IPS-20b (cell line): ENCODE measurements around the gene TCP11L2.

Experiments used
- H3K27ac ChIP-seq: one replicate; pipeline ENCODE4 v1.5.1; 2013; ENCODE audit warnings: low read length
- H3K27me3 ChIP-seq: 2 replicates; pipeline ENCODE4 v1.6.1; 2013; ENCODE audit warnings: mild to moderate bottlenecking, low read length, inconsistent platforms; ENCODE audit not compliant: insufficient read depth
- H3K36me3 ChIP-seq: 2 replicates; pipeline ENCODE4 v1.6.1; 2013; ENCODE audit warnings: low read depth, mild to moderate bottlenecking, inconsistent platforms, low read length, moderate library complexity; ENCODE audit not compliant: insufficient read depth
- H3K4me1 ChIP-seq: 2 replicates; pipeline ENCODE4 v1.6.1; 2013; ENCODE audit warnings: mild to moderate bottlenecking, control low read depth, inconsistent platforms, low read length, moderate library complexity; ENCODE audit not compliant: insufficient read depth
- H3K4me3 ChIP-seq: 2 replicates; pipeline ENCODE4 v1.5.1; 2013; ENCODE audit warnings: mild to moderate bottlenecking, low read length, inconsistent platforms
- H3K9ac ChIP-seq: 2 replicates; pipeline ENCODE4 v1.6.1; 2013; ENCODE audit warnings: low read depth, mild to moderate bottlenecking, inconsistent platforms, low read length, moderate library complexity
- H3K9me3 ChIP-seq: 2 replicates; pipeline ENCODE4 v1.6.1; 2013; ENCODE audit warnings: mild to moderate bottlenecking, low read depth, low read length, inconsistent platforms; ENCODE audit not compliant: insufficient read depth

Gene TCP11L2

GRCh38 chr12:106386813-106387535 is 84.4 kb downstream of the TCP11L2 start:
- Histone ChIP-seq H3K9me3 (no peaks in the 10 kb centered on the region), H3K36me3 (peaks cover 14% of the 10 kb centered on the region), H3K4me1 (peaks cover 4% of the 10 kb centered on the region; the same call in 1 of the 2 replicates), H3K27me3 (no peaks in the 10 kb centered on the region), H3K9ac (no peak overlapping the region), H3K27ac (no peak overlapping the region), H3K4me3 (no peak overlapping the region)

- H3K27me3 ChIP-seq, result no peaks in the 10 kb centered on the region
- H3K27ac ChIP-seq, result no peak overlapping the region
- no peaks in the 10 kb centered on the region for H3K9me3 ChIP-seq
- H3K4me3 ChIP-seq, result no peak overlapping the region
- H3K4me1 ChIP-seq, result peaks cover 4% of the 10 kb centered on the region; the same call in 1 of the 2 replicates
- H3K36me3 ChIP-seq, result peaks cover 8% of the 10 kb centered on the region
- no peak overlapping the region for H3K9ac ChIP-seq
Observed at GRCh38 chr12:106387848-106388377, 85.4 kb downstream of the TCP11L2 start.

DNA sequence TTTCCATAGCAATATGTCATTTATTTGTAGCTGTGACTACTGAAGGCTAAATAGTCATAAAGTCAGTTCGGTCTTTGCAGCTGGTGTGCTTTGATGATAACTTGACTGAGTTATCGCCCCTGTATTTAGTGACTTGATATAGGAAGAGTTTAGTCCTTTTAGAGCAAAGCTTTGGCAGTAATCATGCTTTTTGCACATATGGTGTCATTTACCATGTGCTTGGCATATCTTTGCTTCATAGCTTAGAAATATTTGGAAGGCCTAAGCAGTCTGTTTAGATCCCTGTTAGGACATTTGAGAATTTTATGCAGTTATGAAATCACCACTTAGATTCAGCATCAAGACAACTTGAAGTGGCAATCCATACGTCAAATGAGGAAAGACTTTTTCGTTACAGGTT is 86.6 kb downstream of the TCP11L2 start:
- no peak overlapping the region for H3K4me3 ChIP-seq
- no peak overlapping the region for H3K9ac ChIP-seq
- H3K36me3 ChIP-seq, result peaks cover 14% of the 10 kb centered on the region
- H3K27ac ChIP-seq, result no peak overlapping the region
- H3K27me3 ChIP-seq, result no peaks in the 10 kb centered on the region
- H3K9me3 ChIP-seq, result no peaks in the 10 kb centered on the region
- peaks cover 4% of the 10 kb centered on the region; the same call in 1 of the 2 replicates for H3K4me1 ChIP-seq

- Histone ChIP-seq H3K27me3 (no peaks in the 10 kb centered on the region), H3K9ac (no peak overlapping the region), H3K27ac (no peak overlapping the region), H3K4me1 (peaks cover 2% of the 10 kb centered on the region; the same call in 1 of the 2 replicates), H3K36me3 (peaks cover 45% of the 10 kb centered on the region), H3K9me3 (peaks cover 11% of the 10 kb centered on the region), H3K4me3 (no peak overlapping the region)
Observed at GRCh38 chr12:106392759-106393158, 90.2 kb downstream of the TCP11L2 start.
